ENCODE data around the gene MAGEB17. TPM values are rescaled to one million over a fixed set of nuclear protein-coding genes. Genes with fewer than 3 reads are reported as not detected.

MAGEB17 gene
- total and polyA plus RNA-seq, 2 of the 8 experiments (the other 6 are each of a cell fraction or from before 2014, with no cell fraction given) = 0.48 to 1.1 TPM

DNA sequence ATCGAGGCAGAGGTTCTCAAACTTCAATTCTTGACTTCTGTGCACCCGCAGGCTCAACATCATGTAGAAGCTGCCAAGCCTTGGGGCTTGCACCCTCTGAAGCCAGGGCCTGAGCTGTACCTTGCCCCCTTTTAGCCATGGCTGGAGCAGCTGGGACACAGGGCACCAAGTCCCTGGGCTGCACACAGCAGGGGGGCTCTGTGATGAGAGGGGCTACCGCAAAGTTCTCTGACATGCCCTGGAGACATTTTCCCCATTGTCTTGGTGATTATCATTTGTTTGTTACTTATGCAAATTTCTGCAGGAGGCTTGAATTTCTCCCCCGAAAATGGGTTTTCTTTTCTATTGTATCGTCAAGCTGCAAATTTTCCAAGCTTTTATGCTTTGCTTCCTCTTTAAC is 4.9 kb upstream of the MAGEB17 start:
- ChIA-PET POLR2A (ENCODE audit: partially characterized antibody) (no interaction called here), CTCF (ENCODE audit: partially characterized antibody) (no interaction called here)
- no peak overlapping the region for H3K4ac ChIP-seq (replicated peaks; ENCODE audit: insufficient read length, low read depth, low read length)
- no peaks in the 10 kb centered on the region for H3K9me3 ChIP-seq (ENCODE audit: insufficient read depth in 2 of 2, low read depth in 1 of 2, low read length in 1 of 2)
- H3K36me3 ChIP-seq (ENCODE audit: control insufficient read depth in 2 of 4, insufficient read depth in 4 of 4, low read length in 3 of 4) = peaks cover 0 to 43% (median 5%) of the 10 kb centered on the region in 4 experiments; a peak in 5 of 8 replicates
- no peak overlapping the region for H2BK120ac ChIP-seq (replicated peaks; ENCODE audit: low read depth, low read length)
- H3K4me3 ChIP-seq (ENCODE audit: extremely low read depth in 1 of 4, insufficient read depth in 2 of 4, low read depth in 3 of 4, low read length in 4 of 4) = no peak overlapping the region
- H3K9ac ChIP-seq (replicated peaks in 1 of 4; ENCODE audit: extremely low read depth in 1 of 4, low read depth in 3 of 4, low read length in 3 of 4) = no peak overlapping the region
- FAIRE-seq (no peak), DNase-seq (ENCODE audit: low read depth in 1 of 2, low spot score in 2 of 2) (no peak)
- H3K27ac ChIP-seq (ENCODE audit: low read depth, low read length) = no peak overlapping the region
- no peaks in the 10 kb centered on the region for H4K20me1 ChIP-seq (replicated peaks in 1 of 2; ENCODE audit: control insufficient read depth in 1 of 2, insufficient read depth in 2 of 2, low read length in 2 of 2)
- H4K5ac ChIP-seq (ENCODE audit: insufficient read length, low read depth, low read length) = no peak overlapping the region
- H3K27me3 ChIP-seq (replicated peaks in 1 of 4; ENCODE audit: control insufficient read depth in 3 of 4, extremely low read depth in 1 of 4, insufficient read depth in 3 of 4, low read length in 3 of 4) = no peaks in the 10 kb centered on the region
- no peak overlapping the region for H3K56ac ChIP-seq (replicated peaks; ENCODE audit: insufficient read length, low read depth, low read length)
- H2BK20ac ChIP-seq (ENCODE audit: low read length) = no peak overlapping the region
- TF ChIP-seq RFX5 (IDR thresholded peaks at IDR 0.05; ENCODE audit: borderline replicate concordance, low read depth, low read length) (no peak), KDM5A (IDR thresholded peaks at IDR 0.05; ENCODE audit: low read length) (no peak)
- H3K14ac ChIP-seq (ENCODE audit: insufficient read length) = no peak overlapping the region
- H3K4me1 ChIP-seq (replicated peaks in 1 of 4; ENCODE audit: control insufficient read depth in 3 of 4, insufficient read depth in 4 of 4, low read length in 3 of 4) = peaks cover 0 to 2% (median 0%) of the 10 kb centered on the region in 4 experiments; a peak in 2 of 7 replicates
- no peak overlapping the region for H2AK5ac ChIP-seq (ENCODE audit: low read depth, low read length)
- no peak overlapping the region for H2BK12ac ChIP-seq (ENCODE audit: low read depth, low read length)
- H3K79me2 ChIP-seq (ENCODE audit: control insufficient read depth in 1 of 2, insufficient read depth in 2 of 2, low read length in 2 of 2) = no peaks in the 10 kb centered on the region
- H4K8ac ChIP-seq (ENCODE audit: extremely low read depth, insufficient read depth, low read length) = no peak overlapping the region
- no peaks in the 10 kb centered on the region for H3K23me2 ChIP-seq (ENCODE audit: low read depth, low read length)
- H3K23ac ChIP-seq (ENCODE audit: insufficient read length) = no peak overlapping the region
- no peak overlapping the region for H3K18ac ChIP-seq (ENCODE audit: extremely low read depth, low read length)
- H2AFZ ChIP-seq (ENCODE audit: low read length) = no peak overlapping the region
- H2BK15ac ChIP-seq (ENCODE audit: low read length) = no peak overlapping the region
- WGBS, 2 experiments (ENCODE audit: extremely low coverage in 1 of 2, insufficient coverage in 1 of 2, insufficient read length in 1 of 2, insufficient replicate concordance in 2 of 2, low coverage in 1 of 2, low lambda C conversion rate in 2 of 2, missing lambda C conversion rate in 1 of 2) = 75% methylated on average over 5 of the region's 5 CpGs; no CpG with 5 or more reads in 1 of the 2 experiments
- no peak overlapping the region for H4K91ac ChIP-seq (replicated peaks; ENCODE audit: insufficient read length, low read length)
- no peak overlapping the region for H3K4me2 ChIP-seq (ENCODE audit: insufficient read depth in 1 of 2, low read depth in 2 of 2, low read length in 2 of 2)
- no peak overlapping the region for H2BK5ac ChIP-seq (ENCODE audit: low read depth, low read length)
- no peaks in the 10 kb centered on the region for H3K79me1 ChIP-seq (ENCODE audit: low read depth, low read length)
